HG03571 (cell line): ENCODE data around the gene RPE.

Experiments
- ATAC-seq: cut with Tn5 transposase; IDR thresholded peaks from one replicate; pipeline ENCODE4 v1.9.1; 2021; ENCODE audit not compliant: unreplicated experiment

RPE gene

GRCh38 chr2:210000464-210001324, 1.7 kb upstream of the RPE start:
- ATAC-seq: no peak

- ATAC-seq: no peak
Measured at GRCh38 chr2:210003359-210003758, 921 bp downstream of the RPE start.

GRCh38 chr2:210004881-210005280, 2.4 kb downstream of the RPE start:
- ATAC-seq: no peak

GRCh38 chr2:210007895-210008294, 5.5 kb downstream of the RPE start:
- no peak for ATAC-seq

- no peak for ATAC-seq
Measured at GRCh38 chr2:210009126-210009525, 6.7 kb downstream of the RPE start.

- no peak for ATAC-seq
Measured at GRCh38 chr2:210009896-210010295, 7.5 kb downstream of the RPE start.

GRCh38 chr2:210020138-210020537, 17.7 kb downstream of the RPE start:
- ATAC-seq: no peak

GRCh38 chr2:210022824-210023223, 20.4 kb downstream of the RPE start:
- ATAC-seq: no peak

GRCh38 chr2:210027608-210028007, 25.2 kb downstream of the RPE start:
- no peak for ATAC-seq

- no peak for ATAC-seq
Measured at GRCh38 chr2:210028178-210028577, 25.7 kb downstream of the RPE start.

- no peak for ATAC-seq
Measured at GRCh38 chr2:210034087-210034683, 31.7 kb downstream of the RPE start.

GRCh38 chr2:210035679-210036078, 33.2 kb downstream of the RPE start:
- no peak for ATAC-seq

GRCh38 chr2:210038078-210038477, 35.6 kb downstream of the RPE start:
- no peak for ATAC-seq

- no peak for ATAC-seq
Measured at GRCh38 chr2:210046851-210047500, 44.5 kb downstream of the RPE start.

- no peak for ATAC-seq
Measured at GRCh38 chr2:210049831-210050230, 47.4 kb downstream of the RPE start.

GRCh38 chr2:210050885-210051284, 48.4 kb downstream of the RPE start:
- no peak for ATAC-seq

GRCh38 chr2:210054696-210055095, 52.3 kb downstream of the RPE start:
- ATAC-seq: no peak

GRCh38 chr2:210055825-210056224, 53.4 kb downstream of the RPE start:
- ATAC-seq: no peak

GRCh38 chr2:210063306-210063705, 60.9 kb downstream of the RPE start:
- no peak for ATAC-seq
